Lower leg skin (tissue), 3 donors: Measurements from ENCODE around the gene CST7.

ENCODE experiments used
- POLR2A ChIP-seq, 2 donors: fragments of 450-650 bp; IDR thresholded peaks; one replicate each; pipeline ENCODE4 v1.6.1; 2016 to 2017; ENCODE audit warnings: antibody characterized with exemption in 2 of 2, mild to moderate bottlenecking in 1 of 2, moderate library complexity in 1 of 2
- TF ChIP-seq, protein P1 (sequence below), 3 donors: fragments of 450-650 bp; IDR thresholded peaks; one replicate each; pipeline ENCODE4 v1.5.1; 2016; ENCODE audit warnings: antibody characterized with exemption in 3 of 3, mild to moderate bottlenecking in 3 of 3, moderate library complexity in 2 of 3

DNA sequence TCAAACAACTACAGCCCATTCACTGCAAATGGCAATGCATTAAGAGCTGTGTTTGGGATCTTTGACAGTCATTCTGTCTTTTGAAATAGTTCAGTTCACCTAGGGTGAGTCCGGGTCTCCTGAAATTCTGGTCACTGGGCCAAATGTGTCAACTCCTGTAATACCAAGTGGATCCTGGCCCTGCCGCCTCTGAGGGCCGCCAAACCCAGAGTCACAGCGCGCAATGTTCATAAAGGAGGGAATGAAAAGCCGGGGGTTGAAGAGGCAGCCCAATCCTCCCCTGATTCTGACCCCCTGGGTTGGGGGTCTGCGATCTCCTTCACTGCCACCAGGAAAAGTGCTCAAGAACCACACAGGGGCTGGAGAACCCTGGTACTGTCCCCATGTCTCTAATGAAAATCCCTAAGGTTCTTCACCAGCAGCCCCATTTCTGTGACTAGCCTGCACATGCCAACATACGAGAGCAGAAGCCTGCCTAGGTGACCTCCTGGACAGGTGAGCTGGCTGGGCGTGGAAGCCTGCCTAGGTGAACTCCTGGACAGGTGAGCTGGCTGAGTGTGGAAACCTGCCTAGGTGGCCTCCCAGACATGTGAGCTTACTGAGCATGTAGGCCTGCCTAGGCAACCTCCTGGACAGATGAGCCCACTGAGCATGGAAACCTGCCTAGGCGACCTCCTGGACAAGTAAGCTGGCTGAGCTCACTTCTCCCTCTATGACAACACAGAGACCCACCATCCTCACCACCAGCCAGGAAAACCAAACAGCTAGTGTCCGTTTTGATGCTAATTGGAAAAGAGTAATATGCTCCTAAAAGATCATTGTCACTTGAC is 59.5 kb downstream of the CST7 start:
- no peak for TF ChIP-seq POLR2A (IDR thresholded peaks at IDR 0.05)
- TF ChIP-seq, protein P1, sequence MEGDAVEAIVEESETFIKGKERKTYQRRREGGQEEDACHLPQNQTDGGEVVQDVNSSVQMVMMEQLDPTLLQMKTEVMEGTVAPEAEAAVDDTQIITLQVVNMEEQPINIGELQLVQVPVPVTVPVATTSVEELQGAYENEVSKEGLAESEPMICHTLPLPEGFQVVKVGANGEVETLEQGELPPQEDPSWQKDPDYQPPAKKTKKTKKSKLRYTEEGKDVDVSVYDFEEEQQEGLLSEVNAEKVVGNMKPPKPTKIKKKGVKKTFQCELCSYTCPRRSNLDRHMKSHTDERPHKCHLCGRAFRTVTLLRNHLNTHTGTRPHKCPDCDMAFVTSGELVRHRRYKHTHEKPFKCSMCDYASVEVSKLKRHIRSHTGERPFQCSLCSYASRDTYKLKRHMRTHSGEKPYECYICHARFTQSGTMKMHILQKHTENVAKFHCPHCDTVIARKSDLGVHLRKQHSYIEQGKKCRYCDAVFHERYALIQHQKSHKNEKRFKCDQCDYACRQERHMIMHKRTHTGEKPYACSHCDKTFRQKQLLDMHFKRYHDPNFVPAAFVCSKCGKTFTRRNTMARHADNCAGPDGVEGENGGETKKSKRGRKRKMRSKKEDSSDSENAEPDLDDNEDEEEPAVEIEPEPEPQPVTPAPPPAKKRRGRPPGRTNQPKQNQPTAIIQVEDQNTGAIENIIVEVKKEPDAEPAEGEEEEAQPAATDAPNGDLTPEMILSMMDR (IDR thresholded peaks at IDR 0.05): no peak
